Stimulated activated CD8-positive, alpha-beta memory T cell treated with anti-CD3 and anti-CD28 coated beads, Interleukin-7, amount 100 ng/mL, for 24 hours (primary cell): ENCODE measurements around the gene MAGI1.
"Not testable (repeated sequence)": the region's sequence is repeated elsewhere in the genome, so short reads cannot be mapped to it uniquely, and the experiment has no call there.

Source experiments
- DNase-seq: peaks from one replicate; pipeline ENCODE4 v3.0.0-alpha.2; 2020; ENCODE audit warnings: low read depth

MAGI1 gene

DNA sequence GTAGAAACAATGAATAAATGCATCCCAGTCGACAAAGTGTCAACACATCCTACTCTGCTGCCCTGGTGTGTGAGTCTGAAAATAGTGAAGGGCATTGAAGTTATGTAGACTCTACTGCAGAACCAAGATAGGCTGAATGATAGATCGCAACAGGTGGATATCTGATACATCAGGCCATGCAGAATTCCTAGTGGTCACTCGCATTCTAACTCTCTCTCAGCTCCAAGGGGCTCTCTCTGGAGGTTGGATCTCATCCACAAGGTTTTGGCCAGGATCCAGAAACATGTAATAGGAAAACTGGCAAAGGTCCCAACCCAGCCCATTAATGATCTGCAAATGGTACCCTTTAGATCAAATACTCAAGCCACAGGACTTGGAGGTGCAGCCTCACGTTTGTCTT lies 514.1 kb downstream of the MAGI1 start:
- no peak for DNase-seq

DNA sequence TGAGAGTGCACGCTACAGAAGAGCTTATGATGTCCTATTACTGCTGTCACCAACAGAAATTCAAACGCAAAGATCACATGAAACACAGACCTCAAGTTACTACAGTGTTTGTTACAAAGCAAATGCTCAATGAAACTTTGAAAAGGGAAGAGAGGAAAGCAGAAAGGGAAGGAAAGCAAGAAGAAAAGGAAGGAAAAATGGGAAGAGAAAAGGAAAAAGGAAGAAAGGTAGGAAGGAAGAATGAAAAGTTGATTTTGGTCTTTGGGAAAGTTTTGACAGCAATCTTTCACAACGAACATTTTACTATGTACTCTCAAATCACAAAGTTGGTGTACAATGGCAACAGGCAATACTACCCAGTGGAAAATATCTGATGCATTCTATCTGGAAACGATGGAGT lies 514.8 kb downstream of the MAGI1 start:
- no peak for DNase-seq

DNA sequence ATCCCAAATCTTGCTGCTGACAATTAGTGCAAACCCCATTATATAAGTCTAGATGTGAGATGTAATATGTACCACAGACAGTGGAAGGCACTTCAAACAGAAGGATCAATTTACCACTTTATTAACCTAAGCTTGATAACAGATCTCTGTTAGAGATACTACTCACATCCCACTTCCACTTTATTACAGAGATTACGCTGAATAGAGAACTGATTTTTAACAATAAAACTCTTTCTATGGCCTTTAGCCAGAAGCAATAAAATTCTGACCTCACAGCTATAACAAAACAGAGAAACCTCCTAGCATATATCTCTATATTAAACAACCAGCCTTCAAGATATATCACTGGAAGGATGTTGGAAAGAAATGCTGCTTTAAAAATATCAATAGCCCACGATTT lies 517.7 kb downstream of the MAGI1 start:
- DNase-seq: no peak

DNA sequence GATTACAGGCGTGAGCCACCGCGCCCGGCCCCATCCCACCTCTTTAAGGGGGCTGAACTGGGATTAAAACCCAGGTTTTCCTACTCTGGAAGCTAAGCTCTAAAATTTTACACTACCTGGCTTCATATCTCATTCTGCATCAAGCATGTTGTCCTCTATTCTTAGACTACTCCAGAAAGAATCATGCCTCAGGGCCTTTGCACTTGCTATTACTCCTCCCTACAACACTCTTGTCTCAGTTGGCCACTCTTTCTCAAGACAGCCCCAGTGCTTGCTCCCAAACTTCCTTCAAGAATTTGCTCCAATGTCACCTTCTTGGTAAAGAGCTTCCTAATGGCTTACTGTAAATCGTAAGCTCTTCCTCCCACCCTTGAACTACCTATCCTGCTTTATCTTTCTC lies 521.7 kb downstream of the MAGI1 start:
- no peak for DNase-seq

DNA sequence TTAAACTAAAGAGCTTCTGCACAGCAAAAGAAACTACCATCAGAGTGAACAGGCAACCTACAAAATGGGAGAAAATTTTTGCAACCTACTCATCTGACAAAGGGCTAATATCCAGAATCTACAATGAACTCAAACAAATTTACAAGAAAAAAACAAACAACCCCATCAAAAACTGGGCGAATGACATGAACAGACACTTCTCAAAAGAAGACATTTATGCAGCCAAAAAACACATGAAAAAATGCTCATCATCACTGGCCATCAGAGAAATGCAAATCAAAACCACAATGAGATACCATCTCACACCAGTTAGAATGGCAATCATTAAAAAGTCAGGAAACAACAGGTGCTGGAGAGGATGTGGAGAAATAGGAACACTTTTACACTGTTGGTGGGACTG lies 524.4 kb downstream of the MAGI1 start:
- not testable (repeated sequence) for DNase-seq

DNA sequence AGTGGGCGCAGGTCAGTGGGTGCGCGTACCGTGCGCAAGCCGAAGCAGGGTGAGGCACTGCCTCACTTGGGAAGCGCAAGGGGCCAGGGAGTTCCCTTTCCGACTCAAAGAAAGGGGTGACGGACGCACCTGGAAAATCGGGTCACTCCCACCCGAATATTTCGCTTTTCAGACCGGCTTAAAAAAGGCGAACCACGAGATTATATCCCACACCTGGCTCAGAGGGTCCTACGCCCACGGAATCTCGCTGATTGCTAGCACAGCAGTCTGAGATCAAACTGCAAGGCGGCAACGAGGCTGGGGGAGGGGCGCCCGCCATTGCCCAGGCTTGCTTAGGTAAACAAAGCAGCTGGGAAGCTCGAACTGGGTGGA lies 529.3 kb downstream of the MAGI1 start:
- DNase-seq: not testable (repeated sequence)

DNA sequence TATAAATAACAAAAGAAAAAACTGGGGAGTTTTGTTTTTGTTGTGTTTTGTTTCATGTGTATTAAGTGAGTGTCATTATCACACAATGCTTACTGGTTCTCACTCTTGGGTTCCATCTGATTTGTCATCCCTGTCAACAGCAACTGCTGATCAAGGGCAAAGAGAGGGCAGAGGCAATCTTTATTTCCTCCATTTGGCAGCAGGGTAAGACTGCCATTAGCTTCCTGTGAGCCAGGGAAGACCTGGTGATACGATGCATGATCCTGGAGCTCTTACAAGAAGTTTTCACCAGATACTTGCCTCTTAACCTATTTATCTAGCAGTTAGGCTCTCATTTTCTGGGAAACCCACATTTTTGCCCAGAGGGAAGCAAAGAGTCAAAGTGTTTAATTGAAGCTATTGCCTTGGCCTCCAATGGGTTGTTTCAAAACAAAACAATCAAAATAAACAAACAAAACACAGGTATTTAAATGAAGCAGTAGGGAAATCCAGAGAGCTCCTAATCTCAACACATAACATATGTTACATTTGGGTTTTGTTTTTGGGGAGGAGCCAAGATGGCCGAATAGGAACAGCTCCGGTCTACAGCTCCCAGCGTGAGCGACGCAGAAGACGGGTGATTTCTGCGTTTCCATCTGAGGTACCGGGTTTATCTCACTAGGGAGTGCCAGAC lies 529.8 kb downstream of the MAGI1 start:
- DNase-seq: no peak

DNA sequence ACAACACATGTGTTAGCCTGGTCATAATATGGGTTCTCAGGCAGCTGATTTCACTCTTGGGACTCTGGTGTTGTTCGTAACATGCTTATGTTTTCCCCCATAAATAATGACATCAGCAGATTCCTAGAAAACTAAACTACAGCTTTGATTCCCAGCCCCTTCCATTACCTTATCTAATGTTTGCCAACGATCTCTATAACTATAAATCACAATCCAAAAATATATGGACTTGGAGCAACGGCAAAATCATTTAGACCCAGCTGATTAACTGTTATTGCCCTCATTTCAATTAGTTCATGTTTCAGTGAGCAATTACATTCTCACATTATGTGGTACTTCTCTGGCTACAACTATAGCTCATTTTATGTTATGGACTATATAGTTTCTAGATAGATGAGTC lies 531.3 kb downstream of the MAGI1 start:
- DNase-seq: no peak

DNA sequence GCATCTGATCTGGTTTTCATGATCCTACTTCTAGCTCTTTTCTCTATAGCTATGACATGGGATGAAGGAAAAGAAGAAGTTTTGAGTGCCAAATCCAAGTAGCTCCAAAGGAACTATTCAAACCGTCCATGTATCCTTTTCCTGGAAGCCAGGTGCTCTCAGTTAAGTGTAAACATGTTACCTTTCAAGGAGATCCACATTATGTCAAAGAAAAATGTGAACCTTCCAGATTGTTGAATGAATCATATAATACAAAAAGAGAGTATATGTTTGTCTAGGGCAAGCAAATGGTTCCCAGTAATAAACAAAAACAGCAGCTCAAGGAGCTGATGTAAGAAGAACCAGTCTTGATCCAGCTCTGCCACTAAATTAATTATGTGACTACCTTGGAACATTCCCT lies 534.9 kb downstream of the MAGI1 start:
- no peak for DNase-seq

DNA sequence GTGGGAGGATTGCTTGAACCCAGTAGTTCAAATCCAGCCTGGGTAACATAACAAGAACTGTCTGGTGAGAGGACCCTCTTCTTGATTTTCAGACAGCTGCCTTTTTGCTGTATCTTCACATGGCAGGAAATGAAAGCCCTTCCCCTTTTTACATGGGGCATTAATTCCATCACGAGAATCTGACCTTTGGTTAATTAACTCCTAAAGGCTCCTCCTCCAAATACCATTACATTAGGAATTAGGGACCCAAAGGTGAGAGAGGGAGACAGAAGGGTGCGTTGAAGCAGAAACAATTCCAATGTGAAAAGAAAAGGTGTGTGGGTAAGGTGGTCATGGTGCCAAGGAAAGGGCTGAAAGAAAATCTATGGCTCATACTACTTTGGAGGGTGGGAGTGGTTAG lies 536.2 kb downstream of the MAGI1 start:
- no peak for DNase-seq

DNA sequence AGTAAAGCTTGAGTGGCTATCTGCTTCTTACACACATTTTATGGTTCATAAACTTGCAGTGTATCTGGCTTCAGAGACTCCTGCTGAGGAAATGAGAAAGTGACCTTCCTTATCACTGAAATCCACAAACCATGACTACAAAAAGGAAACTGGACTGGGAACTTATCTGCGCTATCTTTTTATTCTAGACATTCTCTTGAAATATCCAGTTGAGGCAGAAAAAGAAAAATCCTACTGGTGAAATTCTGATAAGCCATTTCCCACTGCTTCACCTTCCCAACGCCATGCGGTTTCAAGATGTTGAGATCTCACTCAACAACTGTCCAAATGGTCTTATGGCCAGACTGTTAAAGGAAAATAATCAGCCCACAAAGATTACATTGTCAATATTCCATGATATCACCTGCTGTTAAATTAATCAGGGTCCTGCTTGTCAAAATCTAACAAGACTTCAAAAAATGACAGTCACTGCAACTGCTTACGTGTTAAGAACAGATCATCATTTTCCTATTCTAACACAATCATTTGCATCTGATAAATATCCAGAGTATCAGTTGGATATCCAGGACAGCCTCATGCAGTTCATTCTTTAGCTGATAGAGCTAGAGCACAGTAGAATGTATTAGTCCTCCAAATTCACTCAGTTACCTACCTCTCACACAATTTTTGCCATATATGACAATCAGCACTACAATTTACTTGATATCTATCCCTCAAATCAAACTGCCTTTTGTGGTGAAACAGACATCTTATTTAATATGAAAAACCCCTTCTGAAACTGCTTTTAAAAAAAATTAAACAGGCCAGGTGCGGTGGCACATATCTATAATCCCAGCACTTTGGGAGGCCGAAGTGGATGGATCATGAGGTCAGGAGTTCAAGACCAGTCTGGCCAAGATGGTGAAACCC lies 538.1 kb downstream of the MAGI1 start:
- DNase-seq: no peak

DNA sequence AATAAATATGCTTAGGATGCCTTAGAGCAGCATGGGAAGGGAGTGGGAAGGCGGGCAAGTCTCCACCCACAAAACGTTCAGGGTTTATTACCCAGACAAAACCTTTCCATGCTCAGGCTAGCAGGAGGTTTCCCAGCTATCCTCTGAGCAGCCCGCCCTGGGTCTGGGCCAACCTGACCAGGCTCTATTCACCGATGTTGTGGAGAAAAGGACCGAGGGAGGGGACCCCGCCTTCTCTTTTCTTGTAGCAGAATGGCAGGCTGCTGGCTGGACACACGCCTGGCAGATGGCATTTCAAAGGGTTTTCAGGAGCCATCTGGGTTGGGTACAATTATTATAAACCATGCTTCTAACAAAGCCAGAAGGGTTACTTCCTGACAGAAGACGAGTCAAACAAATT lies 540.9 kb downstream of the MAGI1 start:
- DNase-seq: no peak

DNA sequence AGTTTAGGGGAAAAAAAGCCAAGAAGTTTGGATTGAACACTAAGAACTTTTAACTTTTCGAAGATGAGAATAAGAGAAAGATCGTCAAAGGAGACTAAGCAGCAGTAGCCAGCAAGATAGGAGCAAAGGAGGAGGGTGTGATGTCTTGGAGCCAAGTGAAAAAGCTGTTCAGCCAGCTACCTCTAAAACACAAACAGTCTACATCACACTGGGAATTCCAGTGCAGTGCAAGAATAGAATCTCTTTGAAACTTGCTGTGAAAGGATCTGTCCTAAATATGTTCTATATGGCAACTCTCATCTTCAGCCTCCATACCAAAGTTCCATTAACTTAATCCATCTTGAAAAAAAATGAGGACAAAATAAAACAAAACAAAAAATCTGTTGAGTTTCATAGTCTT lies 541.5 kb downstream of the MAGI1 start:
- no peak for DNase-seq

DNA sequence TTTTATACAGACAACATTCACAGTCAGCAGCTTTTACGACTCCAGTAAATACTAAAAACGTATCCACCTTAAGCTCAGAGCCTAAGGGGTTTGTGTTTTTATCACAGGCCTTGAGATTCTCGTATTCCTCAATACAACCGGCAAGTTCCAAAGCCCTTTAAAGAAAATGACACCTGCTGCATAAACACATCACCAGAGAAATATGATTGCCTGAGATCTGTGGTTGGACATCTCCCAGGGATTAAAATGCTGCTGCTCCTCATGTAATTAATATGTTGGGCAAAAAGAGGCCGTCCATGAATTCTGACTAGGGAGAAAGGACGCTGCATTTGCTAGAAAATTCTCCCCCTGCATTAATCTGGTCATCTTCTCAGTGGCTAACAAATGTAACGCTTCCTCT lies 544.8 kb downstream of the MAGI1 start:
- DNase-seq: no peak

DNA sequence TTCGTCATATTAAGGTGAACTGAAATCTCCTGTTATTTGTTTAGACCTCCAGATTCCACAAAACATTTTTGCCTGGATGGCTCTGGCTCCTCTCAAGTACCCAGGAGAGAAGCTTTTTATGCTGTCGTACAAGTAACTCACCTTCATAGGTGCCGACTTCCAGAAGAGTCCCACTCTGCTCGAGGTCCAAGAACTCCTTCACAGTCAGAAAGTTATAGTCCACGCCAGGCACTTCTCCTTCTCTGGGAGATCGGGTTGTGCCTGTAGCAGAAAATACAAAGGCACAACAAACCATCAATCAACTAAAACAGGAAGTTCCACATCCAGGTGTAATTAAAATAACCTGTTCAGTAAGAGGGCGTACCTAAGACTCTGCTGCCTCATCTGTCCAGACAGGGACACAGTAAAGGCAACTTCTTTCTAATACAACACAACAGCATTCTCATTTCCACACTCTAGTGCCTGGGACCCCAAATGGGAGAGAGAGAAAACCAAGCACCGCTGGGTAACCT lies 545.3 kb downstream of the MAGI1 start:
- no peak for DNase-seq

DNA sequence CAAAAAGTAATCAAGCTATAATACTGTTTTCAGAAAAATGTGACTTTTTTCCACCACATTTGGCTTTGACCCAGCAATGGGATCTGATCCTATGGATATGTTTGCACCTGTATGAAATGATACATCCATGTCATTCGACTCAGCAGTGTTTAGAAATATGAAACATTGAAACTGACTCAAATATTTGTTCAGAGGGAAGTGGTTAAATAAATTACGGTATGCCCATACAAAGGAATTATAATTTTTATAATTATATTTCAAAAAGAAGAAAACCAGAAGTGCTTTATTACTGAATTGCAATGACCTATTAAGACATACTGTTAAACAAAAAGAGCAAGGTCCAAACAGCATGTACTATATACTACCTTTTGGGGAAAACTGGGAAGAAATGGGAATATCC lies 546.5 kb downstream of the MAGI1 start:
- DNase-seq: no peak

DNA sequence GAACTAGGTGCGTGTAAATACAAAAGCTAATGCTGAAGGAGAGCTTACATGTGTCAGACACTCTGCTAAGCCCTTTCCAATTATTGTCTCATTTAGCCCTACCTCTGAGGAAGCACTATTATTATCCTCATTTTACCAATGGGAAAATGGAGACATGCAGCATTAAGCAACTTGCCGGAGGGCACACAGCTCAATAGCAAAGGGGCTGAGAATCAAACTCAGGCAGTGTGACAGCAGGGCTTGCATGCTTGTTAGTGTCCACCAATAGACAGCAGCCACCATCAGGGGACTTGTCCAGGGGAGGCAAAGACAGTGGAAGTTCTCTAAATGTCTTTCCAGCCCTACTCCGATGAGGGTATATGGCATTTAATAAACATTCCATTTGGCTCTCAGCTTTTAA lies 548.6 kb downstream of the MAGI1 start:
- no peak for DNase-seq

DNA sequence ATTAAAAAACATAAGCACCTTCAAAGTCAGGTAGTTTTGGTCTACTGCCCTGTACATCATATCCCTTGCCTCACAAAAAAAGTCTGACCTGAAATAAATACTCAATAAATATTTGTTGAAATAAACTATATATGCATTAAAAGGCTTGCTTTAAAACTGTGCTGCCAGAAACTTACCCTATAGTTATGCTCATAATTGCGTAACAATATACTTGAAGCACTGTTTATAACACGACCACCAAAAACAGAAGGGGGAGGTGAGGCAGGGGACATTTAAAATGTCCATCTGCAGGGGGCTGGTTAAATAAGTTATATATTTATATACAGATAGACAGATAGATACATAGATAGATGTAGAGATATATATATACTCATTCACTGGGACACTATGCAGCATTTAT lies 549.5 kb downstream of the MAGI1 start:
- DNase-seq: no peak

DNA sequence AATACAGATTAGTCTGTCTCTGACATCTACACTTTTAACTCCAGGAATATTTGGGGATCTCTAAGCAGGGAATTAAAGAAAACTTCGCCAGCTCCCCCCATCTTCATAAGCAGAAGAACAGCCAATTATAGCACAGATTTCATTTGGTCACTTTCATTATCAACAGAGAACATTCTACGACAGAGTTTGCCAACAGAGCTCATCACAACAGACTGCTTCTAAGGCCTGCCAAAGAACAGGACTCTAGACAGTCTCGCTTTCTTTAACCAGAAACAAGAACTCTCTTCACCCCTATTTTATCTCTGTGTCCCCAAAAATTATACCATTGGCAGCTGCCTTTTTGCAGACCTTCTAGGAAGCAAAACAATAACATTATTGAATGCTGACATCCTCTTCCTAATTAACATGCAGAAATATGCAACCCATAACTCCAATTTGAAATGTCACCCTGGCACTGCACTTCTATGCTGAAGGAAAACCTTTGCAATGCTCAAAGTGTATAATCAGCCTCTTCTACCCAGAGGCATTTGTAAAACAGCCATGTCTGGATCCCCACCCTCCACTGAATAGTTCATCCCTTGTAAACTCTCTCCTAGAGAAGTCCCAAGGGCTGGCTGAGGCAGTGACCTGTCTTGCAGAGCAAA lies 552.8 kb downstream of the MAGI1 start:
- no peak for DNase-seq

DNA sequence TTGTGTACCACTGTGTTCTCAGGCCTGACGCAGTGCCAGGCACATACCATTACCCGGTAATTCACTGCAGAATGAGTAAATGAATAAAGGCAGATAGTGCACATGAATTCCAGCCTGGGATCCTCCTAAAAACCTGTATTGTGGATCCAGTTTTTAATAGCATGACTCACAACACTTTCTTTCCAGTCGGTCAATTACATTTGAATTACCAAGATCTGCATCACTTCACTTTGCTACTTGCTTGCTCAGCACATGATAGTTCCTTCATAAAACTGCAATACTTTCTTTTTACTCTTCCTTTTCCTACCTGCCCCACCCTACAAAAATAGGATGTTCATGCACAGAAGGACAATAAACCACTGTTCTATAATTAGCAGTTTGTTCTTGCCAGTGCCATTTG lies 553.8 kb downstream of the MAGI1 start:
- no peak for DNase-seq

DNA sequence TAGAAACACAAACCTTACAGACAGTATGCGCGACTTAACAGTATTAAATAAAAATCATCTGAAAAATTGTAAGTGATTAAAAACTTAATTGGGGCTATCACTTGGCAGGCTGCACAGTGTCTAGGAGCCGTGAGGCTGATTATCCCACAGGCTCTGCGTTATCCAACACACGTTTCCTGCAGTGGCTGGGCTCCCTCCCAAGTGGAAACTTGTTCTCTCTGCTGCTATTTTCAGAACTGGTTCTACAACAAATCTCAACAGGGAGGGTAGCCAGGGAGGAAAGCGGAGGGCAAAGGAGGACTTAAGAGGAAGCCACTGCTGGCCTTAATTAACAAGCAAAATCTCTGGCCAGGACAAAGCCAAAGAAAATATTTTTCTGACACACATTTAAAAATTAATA lies 555.2 kb downstream of the MAGI1 start:
- DNase-seq: no peak

DNA sequence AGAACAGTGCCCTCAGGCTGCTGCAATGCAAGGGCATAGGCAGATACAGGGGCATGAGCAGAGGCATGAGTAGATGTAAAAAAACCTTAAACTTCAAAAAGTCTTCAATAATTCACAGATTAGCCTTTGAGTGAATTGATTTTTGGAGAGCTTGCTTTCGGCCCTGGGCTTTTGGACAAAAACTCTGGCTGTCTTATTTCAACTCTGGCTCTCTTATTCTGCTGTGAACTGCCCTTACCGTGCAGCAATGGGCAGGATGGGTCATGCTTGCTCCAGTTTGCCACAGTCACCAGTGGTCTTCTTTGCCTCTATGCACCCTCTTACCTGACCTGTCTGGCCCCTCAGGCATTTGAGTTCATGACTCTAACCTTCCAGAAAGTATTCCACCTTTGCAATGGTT lies 555.7 kb downstream of the MAGI1 start:
- no peak for DNase-seq

DNA sequence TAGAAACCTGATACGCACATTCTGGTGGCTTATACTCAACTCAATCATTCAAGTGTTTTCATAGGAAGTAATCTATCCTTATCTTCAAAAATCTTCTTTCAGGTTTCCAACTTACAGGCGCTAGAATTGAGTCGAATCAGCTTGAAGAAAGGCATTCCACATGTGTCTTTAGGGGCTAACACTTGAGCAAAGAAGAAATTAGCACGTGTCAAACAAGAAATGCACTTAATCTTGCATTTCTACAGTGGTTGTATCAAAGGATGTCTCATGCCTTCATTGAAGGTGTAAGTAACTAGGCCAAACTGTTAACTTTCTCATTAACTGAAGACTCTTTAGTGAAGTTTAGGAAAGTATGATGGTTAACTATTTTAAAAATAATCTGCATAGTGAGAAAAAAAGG lies 557.6 kb downstream of the MAGI1 start:
- DNase-seq: no peak
